Measurements from ENCODE around the gene ARL16. TPM values are rescaled to one million over a fixed set of nuclear protein-coding genes. Genes with fewer than 3 reads are reported as not detected.

The ARL16 gene
- total RNA-seq, 1 experiment from 2014 or later, result 41.7 TPM

DNA sequence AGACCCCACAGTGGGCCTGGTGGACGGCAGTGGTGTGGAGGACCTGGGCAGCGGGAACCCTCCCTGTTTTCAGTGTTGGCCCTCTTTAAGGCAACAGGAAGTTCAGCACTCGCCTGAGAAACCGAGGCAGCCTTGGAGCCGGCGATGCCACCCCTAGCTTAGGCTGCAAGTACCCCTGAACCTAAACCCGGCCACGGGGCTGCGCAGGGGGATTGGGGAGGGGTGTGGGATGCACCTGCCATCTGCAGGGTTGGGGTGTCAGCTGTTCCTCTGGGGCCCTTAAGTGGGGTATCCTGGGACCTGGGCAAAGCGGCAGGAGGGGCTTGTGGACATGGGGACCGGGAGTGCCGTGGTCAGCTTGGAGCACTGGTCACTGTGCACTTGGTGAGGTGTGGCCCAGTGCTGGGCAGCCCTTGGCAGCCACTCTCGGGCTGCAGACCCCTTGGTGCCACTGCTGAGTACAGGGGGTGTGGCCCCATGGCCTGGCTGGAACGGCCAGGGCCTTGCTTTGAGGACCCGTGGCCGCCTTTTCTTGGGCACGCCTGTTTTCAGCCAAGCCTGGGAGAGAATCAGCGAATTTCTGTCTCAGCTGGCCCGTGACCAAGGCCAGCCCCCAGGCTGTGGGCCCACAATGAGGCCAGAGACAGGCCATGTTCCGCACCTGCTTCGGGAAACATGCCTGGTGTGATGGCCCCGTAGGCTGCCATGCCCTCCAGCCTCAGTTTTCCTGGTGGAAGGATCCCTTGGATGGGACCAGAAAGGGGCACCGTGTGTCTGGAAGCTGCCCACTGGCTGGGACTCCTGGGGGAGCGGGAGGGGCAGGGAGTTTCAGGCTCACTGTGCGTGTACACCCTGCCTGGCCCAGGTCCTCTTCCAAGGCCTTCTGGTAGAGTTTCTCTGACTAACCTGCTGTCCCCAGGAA, 24.4 kb upstream of the ARL16 start:
- no peak for DNase-seq
- Histone ChIP-seq H3K36me3 (ENCODE audit: low read depth) (no peaks in the 10 kb centered on the region), H3K4me3 (no peak overlapping the region), H3K79me2 (ENCODE audit: low read depth) (peaks cover 27% of the 10 kb centered on the region), H3K9me2 (ENCODE audit: insufficient read depth) (no peaks in the 10 kb centered on the region), H3K4me1 (replicated peaks; ENCODE audit: insufficient read depth) (peaks cover 14% of the 10 kb centered on the region), H4K20me1 (ENCODE audit: insufficient read depth) (no peaks in the 10 kb centered on the region), H3K9me3 (ENCODE audit: insufficient read depth, low read depth) (no peaks in the 10 kb centered on the region), H3K27me3 (ENCODE audit: insufficient read depth, low read depth) (no peaks in the 10 kb centered on the region), H2AFZ (no peak overlapping the region), H3F3A (ENCODE audit: insufficient read depth, low read depth) (peaks cover 29% of the 10 kb centered on the region; the same call in 1 of the 2 replicates), H3K27ac (no peak overlapping the region), H3K4me2 (no peak overlapping the region)
- no peak for TF ChIP-seq EZH2 (IDR thresholded peaks at IDR 0.05; ENCODE audit: low read depth)
- intact Hi-C loops (cut with micrococcal nuclease; ENCODE audit: unreplicated experiment), result no loop called here
- no TSS peak for BruUV-seq (replicated peaks)
- ChIA-PET POLR2A (ENCODE audit: unreplicated experiment) (no interaction called here), CTCF (interaction anchor here (0.6 kb wide), 1 partner anchor 31 kb away, joined by 4 read pairs; no protein-coding TSS in a partner anchor)

DNA sequence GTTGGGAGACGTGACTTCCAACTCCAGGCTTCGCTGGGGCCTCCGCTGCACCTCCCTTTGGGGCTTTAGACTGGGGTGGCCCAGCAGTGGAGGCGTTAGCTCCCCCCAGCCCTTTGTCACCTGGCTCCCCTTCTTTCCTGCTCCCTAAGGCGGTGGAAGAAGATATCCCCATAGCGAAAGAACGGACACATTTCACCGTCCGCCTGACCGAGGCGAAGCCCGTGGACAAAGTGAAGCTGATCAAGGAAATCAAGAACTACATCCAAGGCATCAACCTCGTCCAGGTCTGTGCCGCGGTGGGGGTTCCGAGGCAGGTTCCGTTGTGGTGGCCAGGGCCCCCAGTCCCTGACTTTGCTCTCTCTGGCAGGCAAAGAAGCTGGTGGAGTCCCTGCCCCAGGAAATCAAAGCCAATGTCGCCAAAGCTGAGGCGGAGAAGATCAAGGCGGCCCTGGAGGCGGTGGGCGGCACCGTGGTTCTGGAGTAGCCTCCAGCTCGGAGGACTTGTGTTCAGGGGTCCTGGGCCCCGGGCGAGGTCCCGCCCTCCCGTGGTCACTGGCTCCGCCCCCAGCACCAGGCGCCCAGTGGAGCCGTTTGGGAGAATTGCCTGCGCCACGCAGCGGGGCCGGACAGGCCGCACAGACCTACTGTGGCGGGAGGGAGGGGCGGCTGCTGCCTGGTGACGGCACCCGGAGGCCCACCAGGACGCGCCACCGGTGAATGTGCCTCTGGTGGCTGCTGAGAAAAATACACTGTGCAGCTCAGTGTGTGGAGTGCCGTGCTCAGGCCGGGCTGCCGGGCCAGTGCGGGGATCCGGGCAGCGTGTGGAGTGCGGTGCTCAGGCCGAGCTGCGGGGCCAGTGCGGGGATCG, 23.4 kb upstream of the ARL16 start:
- no peak overlapping the region for H2AFZ ChIP-seq
- no peak overlapping the region for H3K27ac ChIP-seq
- no TSS peak for BruUV-seq (replicated peaks)
- H4K20me1 ChIP-seq (ENCODE audit: insufficient read depth), result no peaks in the 10 kb centered on the region
- no peaks in the 10 kb centered on the region for H3K9me3 ChIP-seq (ENCODE audit: insufficient read depth, low read depth)
- CTCF ChIA-PET, result interaction anchor here (0.6 kb wide), 1 partner anchor 30 kb away, joined by 4 read pairs; no protein-coding TSS in a partner anchor
- TF ChIP-seq EZH2 (IDR thresholded peaks at IDR 0.05; ENCODE audit: low read depth) (no peak), CTCF (conservative IDR thresholded peaks at IDR 0.05) (no peak)
- no peak for DNase-seq
- no peak overlapping the region for H3K4me3 ChIP-seq
- no peaks in the 10 kb centered on the region for H3K9me2 ChIP-seq (ENCODE audit: insufficient read depth)
- H3F3A ChIP-seq (ENCODE audit: insufficient read depth, low read depth), result peaks cover 35% of the 10 kb centered on the region
- H3K79me2 ChIP-seq (ENCODE audit: low read depth), result peaks cover 32% of the 10 kb centered on the region
- H3K36me3 ChIP-seq (ENCODE audit: low read depth), result no peaks in the 10 kb centered on the region
- H3K27me3 ChIP-seq (ENCODE audit: insufficient read depth, low read depth), result no peaks in the 10 kb centered on the region
- H3K4me1 ChIP-seq (replicated peaks; ENCODE audit: insufficient read depth), result peaks cover 14% of the 10 kb centered on the region
- POLR2A ChIA-PET (ENCODE audit: unreplicated experiment), result no interaction called here
- H3K4me2 ChIP-seq, result no peak overlapping the region
- intact Hi-C loops (cut with micrococcal nuclease; ENCODE audit: unreplicated experiment), result no loop called here

GRCh38 chr17:81706232-81706611, 22.6 kb upstream of the ARL16 start:
- H3K27ac ChIP-seq, result no peak overlapping the region
- BruUV-seq (replicated peaks), result no TSS peak
- no peaks in the 10 kb centered on the region for H3K9me2 ChIP-seq (ENCODE audit: insufficient read depth)
- peaks cover 16% of the 10 kb centered on the region for H3K4me1 ChIP-seq (replicated peaks; ENCODE audit: insufficient read depth)
- no peaks in the 10 kb centered on the region for H3K9me3 ChIP-seq (ENCODE audit: insufficient read depth, low read depth)
- no peak for DNase-seq
- peaks cover 37% of the 10 kb centered on the region for H3F3A ChIP-seq (ENCODE audit: insufficient read depth, low read depth)
- ChIA-PET POLR2A (ENCODE audit: unreplicated experiment) (no interaction called here), CTCF (no interaction called here)
- H3K79me2 ChIP-seq (ENCODE audit: low read depth), result peaks cover 40% of the 10 kb centered on the region
- TF ChIP-seq CTCF (conservative IDR thresholded peaks at IDR 0.05) (no peak), EZH2 (IDR thresholded peaks at IDR 0.05; ENCODE audit: low read depth) (no peak)
- no peaks in the 10 kb centered on the region for H3K36me3 ChIP-seq (ENCODE audit: low read depth)
- H4K20me1 ChIP-seq (ENCODE audit: insufficient read depth), result no peaks in the 10 kb centered on the region
- H3K4me3 ChIP-seq, result no peak overlapping the region
- no peaks in the 10 kb centered on the region for H3K27me3 ChIP-seq (ENCODE audit: insufficient read depth, low read depth)
- no peak overlapping the region for H2AFZ ChIP-seq
- no peak overlapping the region for H3K4me2 ChIP-seq
- intact Hi-C loops (cut with micrococcal nuclease; ENCODE audit: unreplicated experiment), result no loop called here
